GM12873 (cell line): Measurements from ENCODE around the gene MRPL44.

ENCODE experiments used
- CTCF ChIP-seq: IDR thresholded peaks from 2 replicates; pipeline ENCODE4 v1.5.1; 2012; ENCODE audit warnings: low read depth, mild to moderate bottlenecking, moderate library complexity, low read length, control low read depth; ENCODE audit not compliant: insufficient read depth; ENCODE audit errors: missing control alignments

The MRPL44 gene

DNA sequence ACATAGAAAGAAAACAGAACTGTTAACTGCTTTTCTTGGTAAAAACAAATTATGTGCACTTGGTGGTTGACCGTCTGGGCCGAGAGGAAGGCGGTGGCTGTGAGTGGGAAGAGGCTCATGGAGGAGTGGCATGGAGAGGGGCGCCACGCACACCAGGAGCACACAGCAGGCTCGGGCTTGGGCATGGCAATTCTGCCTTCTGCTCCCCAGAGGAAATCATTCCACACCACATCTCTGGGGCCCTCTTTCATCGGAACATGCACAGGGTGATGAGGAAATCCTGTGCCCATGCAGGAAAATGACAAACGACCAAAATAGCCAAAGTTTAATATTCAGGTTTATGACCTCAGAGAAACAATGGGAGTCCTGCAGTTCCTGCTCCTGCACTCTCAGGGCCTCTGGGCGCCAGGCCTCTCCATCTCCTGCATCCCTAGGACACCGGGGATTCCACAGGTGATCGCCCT, 38.6 kb upstream of the MRPL44 start:
- TF ChIP-seq CTCF = no peak

GRCh38 chr2:223920109-223920508, 37.2 kb upstream of the MRPL44 start:
- peak; percentile 13 for TF ChIP-seq CTCF

DNA sequence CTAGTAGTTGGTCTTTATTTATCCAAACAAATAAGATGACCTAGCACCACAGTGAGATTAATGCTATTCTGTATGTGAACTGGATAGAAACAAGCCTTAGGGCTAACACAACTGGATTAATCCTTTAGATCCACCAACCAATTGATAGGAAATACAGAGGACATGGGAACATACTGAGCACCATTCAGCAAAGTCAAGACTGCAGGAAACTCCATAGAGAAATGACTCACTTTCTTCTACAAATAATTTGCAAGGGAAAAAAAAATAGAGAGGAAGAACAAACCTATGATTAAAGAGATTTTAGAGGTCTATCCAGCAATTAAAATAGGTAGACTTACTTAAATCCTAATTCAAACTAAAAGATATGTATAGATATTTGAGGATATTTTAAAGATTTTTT, 36.1 kb upstream of the MRPL44 start:
- TF ChIP-seq CTCF = no peak

- no peak for TF ChIP-seq CTCF
Observed at GRCh38 chr2:223922308-223922707, 35.0 kb upstream of the MRPL44 start.

DNA sequence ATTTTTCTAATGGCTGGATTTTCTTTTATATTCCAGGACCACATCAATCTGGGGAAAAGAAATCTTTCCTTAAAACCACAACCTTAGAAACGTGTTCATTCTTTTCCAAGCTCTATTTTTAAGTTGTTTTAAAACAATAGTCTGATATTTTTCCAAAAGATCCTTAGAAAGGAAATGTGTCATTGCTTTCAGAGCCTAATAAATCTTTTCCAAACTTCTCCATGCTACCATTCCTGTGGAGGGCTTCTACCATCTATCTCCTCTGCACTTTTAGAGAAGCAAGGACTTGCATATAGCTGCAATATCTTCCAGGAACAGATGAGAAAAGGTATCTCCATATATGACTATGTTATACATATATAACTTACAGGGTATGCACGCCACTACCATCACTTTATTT, 33.3 kb upstream of the MRPL44 start:
- TF ChIP-seq CTCF = no peak

GRCh38 chr2:223925106-223925505, 32.2 kb upstream of the MRPL44 start:
- no peak for TF ChIP-seq CTCF

- no peak for TF ChIP-seq CTCF
Observed at GRCh38 chr2:223928113-223929006, 28.9 kb upstream of the MRPL44 start.
